GM19023 (cell line): ENCODE measurements around the gene KDM4D.
"Not testable (repeated sequence)": the region's sequence is repeated elsewhere in the genome, so short reads cannot be mapped to it uniquely, and the experiment has no call there.

ENCODE experiments used
- ATAC-seq: cut with Tn5 transposase; IDR thresholded peaks from one replicate; pipeline ENCODE4 v1.9.1; 2021; ENCODE audit warnings: mild to moderate bottlenecking, moderate library complexity; ENCODE audit not compliant: unreplicated experiment

KDM4D gene

DNA sequence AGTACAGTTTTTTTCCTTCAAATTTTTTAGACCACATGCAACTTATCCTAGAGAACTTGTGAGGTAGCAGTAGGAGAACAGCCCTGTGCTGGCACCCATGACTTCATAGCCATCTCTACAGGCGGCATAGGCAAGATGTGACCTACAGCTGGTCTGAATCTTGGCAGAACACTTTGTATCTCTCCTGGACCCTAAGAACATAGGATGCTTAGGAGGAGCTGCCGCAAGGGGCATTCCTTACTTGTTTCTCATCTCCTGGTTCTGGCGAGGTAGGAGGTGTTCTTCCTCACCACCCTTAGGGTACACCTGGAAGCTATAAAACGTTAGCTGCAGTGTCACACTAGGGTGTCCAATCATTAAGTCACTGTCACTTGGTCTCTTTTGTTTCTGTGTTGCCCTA, 16.5 kb upstream of the KDM4D start:
- no peak for ATAC-seq

DNA sequence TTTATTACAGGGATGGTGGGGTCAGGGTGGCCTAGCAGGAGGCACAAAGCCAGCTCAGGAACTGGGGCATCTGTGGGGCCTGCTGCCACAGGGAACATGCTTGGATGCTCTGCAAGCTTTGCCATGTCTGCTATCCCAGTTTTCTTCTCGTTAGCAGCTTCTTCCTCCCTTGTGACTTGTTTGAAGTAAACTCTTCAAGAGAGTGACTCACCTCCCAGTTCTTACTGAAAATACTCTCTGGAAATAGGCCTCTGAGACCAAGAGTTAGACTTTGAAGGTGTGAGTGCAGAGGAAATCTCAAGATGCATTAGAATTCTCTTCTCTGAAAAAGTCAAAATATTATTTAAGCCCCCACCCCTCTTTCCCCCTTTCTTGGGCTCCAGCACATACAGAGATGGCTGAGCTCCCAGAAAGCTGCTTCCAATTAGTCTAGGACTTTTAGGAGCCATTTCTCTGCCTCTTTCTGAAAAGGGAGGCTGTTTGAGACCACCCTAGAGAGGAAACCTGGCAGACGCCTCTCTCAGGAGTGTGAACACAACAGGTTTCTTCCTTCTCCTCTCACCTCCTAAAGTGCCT, 15.3 kb upstream of the KDM4D start:
- ATAC-seq = no peak

DNA sequence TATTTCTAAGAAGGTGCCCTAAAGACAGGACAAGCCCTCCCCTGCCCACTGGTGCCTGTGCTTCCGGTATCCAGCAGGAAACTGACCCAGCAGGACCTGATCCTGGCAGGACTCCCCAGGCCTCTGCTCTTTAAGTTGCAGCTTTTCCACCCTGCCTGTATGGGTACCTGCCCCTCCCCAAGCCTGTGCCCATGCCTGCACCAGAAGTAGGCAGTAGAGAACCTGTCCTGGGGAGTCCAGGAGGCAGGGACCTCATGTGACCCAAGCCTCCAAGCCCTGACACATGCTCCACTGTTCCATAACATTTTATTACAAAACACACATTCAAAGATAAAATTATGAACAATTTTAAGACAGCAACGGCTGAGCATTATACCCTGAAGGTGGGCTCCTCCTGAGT, 14.3 kb upstream of the KDM4D start:
- ATAC-seq = no peak

DNA sequence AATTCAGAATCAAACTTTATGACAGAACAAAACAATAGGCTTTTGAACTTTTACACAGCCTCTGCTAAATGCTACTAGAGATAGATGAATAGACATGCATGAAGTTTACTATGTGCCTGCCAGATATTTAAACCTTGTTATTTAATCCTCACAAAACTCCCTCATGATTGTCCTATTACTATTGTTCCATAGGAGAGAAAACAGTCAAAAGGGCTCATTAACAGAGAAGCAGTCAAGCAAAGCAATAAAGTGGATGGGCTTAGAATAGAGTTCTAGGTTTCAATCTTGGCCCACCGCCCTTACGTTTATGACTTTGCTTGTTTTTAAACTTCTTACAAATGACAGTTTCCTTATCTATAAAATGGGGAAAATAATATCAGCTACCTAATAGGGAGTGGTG, 13.0 kb upstream of the KDM4D start:
- ATAC-seq = no peak

DNA sequence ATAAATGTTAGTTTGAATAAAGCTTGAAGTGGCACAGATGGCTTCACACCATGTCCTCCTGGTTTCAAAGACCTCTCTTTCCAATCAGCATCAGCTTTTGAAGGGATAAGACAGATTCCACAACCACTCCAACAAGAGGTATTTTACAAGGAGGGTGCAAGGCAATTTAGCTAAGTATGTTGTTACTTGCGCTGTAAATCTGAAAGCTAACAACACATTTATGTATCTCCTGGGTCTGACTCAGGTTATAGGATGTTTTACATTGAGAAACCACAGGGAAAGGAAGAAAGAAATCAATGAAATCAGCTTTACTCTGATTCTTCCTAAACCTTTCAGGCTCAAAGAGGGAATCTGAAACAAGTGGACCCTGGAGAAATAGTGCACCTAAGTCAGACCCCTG, 12.3 kb upstream of the KDM4D start:
- ATAC-seq = no peak

DNA sequence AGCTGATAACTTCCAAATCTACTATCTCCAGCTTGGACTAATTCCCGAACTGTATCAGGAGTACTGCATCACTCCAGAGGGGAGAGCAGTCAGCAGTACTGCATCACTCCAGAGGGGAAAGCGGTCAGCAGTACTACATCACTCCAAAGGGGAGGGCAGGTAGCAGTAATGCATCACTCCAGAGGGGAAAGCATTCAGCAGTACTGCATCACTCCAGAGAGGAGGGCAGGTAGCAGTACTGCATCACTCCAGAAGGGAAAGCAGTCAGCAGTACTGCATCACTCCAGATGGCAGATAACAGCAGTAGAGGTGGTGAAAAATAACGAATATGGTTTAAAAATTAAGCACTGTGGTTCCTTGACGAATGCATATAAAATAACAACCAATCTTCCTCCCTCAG, 8.6 kb upstream of the KDM4D start:
- ATAC-seq = no peak

DNA sequence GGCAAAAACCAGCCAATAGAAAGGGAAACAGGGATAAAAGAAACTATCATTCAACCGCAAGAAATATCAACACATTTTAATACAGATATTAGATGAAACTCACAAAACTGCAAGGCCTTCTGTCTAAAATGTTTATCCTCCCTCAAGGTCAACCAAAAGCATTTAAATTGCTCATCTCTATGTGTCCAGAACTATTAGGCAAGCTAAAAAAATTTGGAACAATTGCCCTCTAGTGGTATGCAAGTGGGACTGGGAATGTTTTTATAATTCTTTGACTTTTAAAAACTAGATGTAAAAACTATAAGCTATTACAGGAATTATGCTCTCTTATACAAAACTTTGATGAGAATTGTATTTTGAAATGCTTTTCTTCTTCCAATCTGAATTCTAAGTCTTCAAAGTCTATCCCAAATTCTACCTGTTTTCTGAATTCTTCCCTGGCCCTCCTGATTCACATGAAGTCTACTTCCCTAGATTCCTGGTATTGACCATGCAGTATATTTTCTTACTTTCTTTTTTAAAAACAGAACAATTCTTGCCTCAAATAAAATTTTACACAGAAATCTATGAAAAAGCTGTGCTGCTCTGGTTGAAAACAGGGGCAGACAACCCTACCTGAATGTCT, 5.1 kb upstream of the KDM4D start:
- ATAC-seq = no peak

DNA sequence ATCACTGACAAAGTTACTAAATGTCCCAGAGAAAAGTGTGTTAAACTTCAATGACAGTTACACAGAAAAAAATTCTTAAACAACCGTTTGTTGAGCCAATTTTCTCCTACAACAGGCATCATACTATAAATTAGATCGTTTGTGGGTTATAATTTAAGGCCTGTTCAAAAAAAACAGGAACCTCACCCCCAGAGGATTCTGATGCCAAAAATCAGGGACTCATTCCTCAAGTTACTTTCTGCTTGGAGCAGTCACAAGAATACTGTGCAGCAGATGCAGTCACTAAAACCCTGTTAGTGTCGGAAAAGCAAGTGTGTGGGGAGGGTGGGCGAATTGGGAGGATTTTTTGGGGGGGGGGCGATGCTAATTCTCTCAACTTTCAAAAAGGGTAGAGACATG, 810 bp upstream of the KDM4D start:
- ATAC-seq = no peak

DNA sequence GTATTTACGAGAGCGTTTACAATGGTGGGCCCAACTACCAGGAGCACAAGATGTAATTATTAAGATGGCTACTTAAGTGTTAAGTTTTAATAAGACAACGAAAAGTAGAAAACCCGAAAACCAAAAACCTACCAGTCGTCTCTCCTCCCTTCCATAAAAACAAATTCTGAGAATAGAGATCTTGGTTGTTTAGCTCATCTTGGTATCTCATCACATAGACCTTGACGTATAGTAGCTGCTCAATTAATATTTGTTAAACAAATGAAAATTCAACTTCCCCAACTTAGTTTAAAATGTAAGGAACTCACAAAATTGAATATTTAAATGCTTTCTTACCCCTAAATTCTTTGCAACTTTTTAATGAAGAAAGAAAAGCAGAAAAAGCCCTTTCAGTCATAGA, 669 bp downstream of the KDM4D start:
- ATAC-seq = no peak

DNA sequence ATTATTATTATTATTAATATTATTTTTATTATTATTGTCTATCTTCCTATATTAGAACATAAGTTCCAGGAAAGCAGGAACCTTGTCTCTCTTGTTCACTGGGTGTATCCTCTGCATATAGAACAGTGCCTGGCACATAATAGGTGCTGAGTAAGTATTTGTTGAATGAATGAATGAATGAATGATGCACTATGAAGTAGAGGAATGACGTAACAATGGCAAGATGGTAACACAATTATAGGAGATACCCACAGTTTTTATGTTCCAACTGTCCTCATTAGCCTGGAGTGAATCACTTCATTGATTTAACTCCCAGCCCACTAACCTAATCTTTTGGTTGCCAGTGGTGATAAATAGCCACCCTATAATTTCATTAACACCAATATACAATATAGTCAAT, 2.1 kb downstream of the KDM4D start:
- no peak for ATAC-seq

DNA sequence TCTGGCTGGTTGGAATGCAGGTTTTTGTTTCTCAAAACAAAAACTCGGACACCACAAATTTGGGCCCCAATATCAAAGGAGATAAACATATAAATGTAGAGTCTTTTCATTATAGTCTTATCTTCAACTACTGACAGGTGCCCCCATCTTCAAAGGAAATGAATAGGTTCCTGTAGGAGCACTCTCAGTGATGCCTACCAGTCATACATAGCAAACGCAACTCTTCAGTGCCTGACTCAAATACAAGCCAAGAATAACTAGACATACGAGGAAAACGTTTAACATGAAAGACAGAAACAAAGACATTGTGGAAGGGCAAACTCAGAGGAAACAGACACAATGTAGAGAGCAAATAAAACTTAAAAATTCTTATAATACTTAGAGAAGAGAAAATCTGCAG, 13.9 kb downstream of the KDM4D start:
- ATAC-seq = no peak

DNA sequence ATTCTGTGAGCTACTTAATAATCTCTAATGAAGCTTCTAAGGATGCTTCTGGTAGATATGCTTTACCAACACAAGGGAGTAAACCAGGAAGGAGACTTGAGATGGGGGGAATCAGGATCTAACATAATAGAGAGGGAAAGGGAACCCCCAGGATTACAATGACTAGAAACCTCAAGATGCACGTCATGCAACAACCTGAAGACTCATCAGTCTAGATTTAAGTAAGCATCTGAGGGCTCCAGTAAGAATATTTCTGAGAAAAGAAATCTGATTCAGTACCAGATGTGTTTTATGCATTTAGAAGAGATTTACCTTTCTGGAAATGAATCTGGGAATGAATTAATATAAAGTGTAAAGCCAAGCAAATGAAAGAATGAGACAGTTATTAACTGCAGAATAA, 15.2 kb downstream of the KDM4D start:
- ATAC-seq = no peak

DNA sequence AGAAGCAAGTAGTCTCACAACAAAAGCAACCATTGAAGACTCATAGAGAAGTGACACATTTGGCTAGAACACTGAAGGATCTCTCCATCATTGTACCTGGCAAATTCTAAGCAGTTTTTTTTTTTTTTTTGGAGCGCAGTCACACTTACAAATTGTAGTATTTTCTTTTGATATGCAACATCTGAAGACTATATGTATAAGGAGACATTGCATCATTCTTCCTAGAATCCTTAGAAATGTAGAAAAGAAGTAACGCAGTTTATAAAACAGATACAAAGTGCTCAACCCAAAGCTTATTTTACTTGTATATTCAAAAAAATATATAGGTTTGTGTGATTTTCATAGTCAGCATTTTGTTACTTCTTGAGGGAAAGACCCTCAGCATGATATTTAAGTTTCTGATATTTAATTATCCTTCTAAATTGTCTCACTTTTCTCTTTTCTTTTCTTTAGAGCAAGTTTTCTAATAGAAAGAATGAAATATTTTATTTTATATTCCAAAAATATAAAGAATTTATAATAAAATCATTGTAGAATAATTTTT, 20.0 kb downstream of the KDM4D start:
- no peak for ATAC-seq

DNA sequence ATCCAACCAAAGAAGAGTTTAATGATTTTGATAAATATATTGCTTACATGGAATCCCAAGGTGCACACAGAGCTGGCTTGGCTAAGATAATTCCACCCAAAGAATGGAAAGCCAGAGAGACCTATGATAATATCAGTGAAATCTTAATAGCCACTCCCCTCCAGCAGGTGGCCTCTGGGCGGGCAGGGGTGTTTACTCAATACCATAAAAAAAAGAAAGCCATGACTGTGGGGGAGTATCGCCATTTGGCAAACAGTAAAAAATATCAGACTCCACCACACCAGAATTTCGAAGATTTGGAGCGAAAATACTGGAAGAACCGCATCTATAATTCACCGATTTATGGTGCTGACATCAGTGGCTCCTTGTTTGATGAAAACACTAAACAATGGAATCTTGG, 23.9 kb downstream of the KDM4D start:
- no peak for ATAC-seq

DNA sequence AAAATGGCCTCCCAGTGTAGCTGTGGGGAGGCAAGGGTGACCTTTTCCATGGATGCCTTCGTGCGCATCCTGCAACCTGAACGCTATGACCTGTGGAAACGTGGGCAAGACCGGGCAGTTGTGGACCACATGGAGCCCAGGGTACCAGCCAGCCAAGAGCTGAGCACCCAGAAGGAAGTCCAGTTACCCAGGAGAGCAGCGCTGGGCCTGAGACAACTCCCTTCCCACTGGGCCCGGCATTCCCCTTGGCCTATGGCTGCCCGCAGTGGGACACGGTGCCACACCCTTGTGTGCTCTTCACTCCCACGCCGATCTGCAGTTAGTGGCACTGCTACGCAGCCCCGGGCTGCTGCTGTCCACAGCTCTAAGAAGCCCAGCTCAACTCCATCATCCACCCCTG, 24.8 kb downstream of the KDM4D start:
- ATAC-seq = no peak

DNA sequence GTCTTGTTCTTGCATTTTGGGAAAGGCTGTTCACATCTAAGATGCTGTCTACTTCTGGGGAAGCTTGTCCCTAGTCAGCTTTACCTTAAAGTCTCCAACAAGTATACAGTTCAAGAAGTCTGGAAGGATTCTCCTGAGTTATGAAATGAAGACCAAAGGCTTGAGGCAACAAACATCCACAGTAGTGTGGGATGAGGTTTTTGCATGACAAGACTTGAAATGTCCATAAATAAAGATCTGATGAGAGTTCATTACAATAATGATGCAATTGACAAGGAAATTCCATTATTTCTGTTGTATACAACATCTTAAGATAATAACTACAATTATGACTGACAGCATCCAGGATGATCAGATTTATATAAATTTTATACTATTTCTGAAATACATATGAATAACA, 30.2 kb downstream of the KDM4D start:
- ATAC-seq = no peak

DNA sequence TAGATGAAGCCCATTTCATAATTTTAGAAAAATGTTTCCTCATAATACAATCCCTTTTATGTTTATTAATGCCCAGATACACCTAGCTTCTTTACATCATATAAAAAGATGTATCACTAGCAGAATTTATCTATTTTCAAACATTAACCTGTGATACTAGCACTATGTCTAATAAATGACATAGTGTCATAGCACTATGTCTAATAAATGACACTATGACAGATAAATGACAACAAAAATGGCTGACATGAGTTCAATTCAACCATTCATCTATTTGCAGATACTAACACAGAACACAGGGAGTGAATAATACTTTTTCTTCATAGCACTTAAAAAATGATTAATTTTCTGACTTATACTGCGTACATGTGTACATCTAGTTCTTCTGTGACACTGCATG, 32.1 kb downstream of the KDM4D start:
- no peak for ATAC-seq

DNA sequence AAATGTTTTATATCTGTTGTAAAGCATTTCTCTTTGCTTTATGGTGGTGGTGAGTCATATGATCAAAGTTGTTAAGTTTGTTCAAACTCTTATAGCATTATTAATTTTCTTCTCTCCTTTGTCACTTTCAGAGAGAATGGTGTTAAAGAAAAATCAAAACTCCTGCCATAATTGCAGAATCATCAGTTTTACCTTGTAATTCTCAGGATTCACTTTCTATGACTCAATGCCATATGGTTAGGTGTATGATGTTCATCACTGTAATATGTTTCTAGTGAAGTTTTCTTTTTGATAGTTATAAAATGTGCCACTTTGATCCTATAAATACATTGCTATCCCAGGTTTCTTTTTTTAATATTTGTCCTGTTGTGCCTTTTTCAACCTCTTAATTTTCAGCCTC, 37.9 kb downstream of the KDM4D start:
- no peak for ATAC-seq

DNA sequence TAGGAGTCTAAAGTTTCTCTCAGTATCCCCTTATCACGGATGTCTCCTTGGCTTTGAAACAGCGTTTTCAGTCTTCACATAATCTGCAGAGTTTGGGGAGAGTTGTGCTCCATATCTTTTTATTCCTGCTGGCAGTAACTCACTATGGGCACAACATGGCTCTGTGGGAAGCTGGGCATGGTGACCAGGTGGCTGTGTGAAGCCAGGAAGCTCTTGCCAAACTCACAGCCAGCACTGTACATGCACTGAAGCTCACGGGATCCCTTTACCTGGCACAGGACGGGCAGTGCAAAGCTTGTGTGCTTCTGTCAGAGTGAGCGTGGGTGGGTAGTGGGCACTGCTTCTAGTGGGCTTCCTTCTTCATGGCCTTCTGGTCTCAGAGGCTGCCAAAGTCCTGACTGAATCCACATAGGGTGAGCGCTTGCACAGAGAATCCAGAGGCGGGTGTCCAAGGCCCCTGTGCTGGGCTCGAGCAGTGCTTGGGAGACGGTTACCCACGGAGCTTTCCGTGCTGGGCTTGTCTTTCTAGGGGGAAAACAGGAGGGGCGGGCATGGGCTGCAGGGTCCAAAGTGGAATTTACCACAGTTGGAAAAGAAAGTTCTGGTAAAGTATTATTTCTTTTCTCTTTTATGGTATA, 40.8 kb downstream of the KDM4D start:
- ATAC-seq = no peak

DNA sequence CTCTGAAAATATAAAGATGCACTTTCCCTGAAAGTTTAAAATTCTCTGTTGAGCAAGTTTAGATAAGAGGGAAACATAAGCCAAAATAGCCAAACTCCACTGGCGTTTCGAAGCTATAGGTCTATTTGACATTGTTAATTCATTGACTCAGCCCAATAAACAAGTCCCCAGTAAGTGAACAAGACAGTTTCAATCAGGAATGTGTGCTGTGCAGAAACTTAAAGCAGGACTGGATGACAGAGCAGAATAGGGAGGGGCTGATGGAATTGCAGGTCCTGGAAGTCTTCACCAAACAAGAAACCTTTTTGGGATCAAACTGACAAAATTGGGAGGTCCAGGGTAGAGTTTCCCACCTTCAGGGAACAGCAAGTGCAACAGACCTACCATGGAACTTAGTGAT, 42.6 kb downstream of the KDM4D start:
- ATAC-seq = no peak

DNA sequence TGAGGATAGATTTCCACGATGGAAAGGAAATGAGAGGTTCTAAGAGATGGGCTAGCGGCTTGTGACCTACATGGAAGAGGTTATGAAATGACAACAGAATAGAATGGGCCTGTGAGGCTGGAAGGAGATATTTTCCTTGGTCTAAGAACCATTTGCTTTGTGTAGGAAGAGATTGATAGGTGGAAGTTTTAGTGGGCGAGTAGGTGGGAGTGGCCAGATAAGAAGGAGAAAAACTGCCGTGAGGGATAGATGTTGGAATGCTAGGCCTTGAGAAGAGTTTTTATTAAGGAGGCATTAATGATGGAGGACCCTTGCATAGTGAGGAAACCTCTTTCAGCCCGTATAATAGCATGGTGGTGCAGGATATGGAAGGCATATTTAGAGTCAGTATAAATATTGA, 48.0 kb downstream of the KDM4D start:
- not testable (repeated sequence) for ATAC-seq

DNA sequence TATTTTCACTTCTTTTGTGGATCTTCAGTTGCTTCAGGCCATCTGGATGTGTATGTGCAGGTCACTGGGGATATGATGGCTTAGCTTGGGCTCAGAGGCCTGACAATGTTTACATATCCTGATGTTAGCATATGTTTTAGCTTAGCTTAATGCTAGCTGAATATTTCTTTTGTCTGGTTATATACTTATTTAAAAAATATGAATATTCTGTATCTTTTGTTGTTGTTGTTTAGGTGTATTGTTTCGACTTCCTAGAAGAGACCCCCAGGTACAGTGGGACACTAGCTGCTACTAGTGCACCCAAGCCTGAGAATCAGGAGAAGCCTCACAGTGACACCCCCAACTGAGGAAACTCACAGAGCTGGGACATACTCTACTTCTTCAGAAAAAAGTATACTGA, 51.4 kb downstream of the KDM4D start, which contains the start of gene KDM4E:
KDM4E (plus strand) TSS at position 301 of the 400 bp plus-strand sequence. CDS start 300 bp downstream, outside the sequence.
- no peak for ATAC-seq
